ENCODE data around the gene ANP32E. TPM values are rescaled to one million over a fixed set of nuclear protein-coding genes. Genes with fewer than 3 reads are reported as not detected.

The ANP32E gene
- total and polyA plus RNA-seq, 9 of the 15 experiments (the other 6 are each of a cell fraction or from before 2014, with no cell fraction given), result 60.4 to 197 (median 104) TPM

DNA sequence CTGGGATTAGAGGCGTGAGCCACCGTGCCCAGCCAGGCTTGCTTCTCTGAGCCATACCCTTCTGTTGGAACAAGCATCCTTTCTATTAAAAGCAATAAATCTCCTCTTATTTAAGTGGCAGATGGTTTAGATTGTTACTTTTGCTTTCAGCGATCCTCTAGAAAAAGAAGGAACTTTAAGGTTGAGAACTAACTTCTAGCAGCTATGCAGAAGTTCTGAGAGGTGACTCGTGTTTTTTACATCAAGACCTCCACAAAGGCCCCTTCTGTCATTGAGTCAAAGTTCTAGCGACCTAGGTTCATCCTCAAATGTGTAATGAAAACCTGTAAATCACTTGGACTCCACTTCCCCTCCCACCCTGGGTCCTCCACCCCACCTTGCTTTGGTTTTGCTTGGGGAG lies 55.4 kb downstream of the ANP32E start:
- Histone ChIP-seq H2AFZ (ENCODE audit: low read depth, low read length) (0 out of 2 replicates have a peak overlapping the region, but pooled peaks have one; percentile 4), H3K4me1 (replicated peaks in 1 of 2; ENCODE audit: control insufficient read depth in 2 of 2, insufficient read depth in 2 of 2, low read length in 2 of 2) (no peaks in the 10 kb centered on the region), H3K9ac (ENCODE audit: insufficient read depth in 1 of 2, low read depth in 2 of 2, low read length in 2 of 2) (no peak overlapping the region), H3K9me3 (replicated peaks; ENCODE audit: control insufficient read depth, insufficient read depth, low read depth, low read length) (no peaks in the 10 kb centered on the region), H3K4me3 (no peak overlapping the region), H3K27me3 (ENCODE audit: control insufficient read depth in 2 of 2, insufficient read depth in 2 of 2, low read length in 2 of 2) (no peaks in the 10 kb centered on the region), H3K79me2 (ENCODE audit: control insufficient read depth, insufficient read depth, low read length) (no peaks in the 10 kb centered on the region), H3K36me3 (ENCODE audit: control insufficient read depth, insufficient read depth, low read length) (no peaks in the 10 kb centered on the region), H3K4me2 (ENCODE audit: insufficient read depth, low read length) (no peak overlapping the region), H3K9me1 (ENCODE audit: control insufficient read depth, insufficient read depth, low read length) (no peaks in the 10 kb centered on the region), H4K20me1 (replicated peaks; ENCODE audit: control insufficient read depth, insufficient read depth, low read length) (no peaks in the 10 kb centered on the region), H3K27ac (ENCODE audit: extremely low read depth, low read depth, low read length) (no peak overlapping the region)
- ChIA-PET POLR2A (no interaction called here), CTCF (ENCODE audit: low intra/inter-chr PET ratio) (no interaction called here)
- TF ChIP-seq SRSF9 (IDR thresholded peaks at IDR 0.05; ENCODE audit: borderline replicate concordance, low read depth, low read length), result no peak
- TF ChIP-seq, protein P1, sequence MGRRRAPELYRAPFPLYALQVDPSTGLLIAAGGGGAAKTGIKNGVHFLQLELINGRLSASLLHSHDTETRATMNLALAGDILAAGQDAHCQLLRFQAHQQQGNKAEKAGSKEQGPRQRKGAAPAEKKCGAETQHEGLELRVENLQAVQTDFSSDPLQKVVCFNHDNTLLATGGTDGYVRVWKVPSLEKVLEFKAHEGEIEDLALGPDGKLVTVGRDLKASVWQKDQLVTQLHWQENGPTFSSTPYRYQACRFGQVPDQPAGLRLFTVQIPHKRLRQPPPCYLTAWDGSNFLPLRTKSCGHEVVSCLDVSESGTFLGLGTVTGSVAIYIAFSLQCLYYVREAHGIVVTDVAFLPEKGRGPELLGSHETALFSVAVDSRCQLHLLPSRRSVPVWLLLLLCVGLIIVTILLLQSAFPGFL (CRISPR knock-in tag; IDR thresholded peaks at IDR 0.05), result no peak
- no peak for TF ChIP-seq SIN3B (IDR thresholded peaks at IDR 0.05; ENCODE audit: low read depth)
- TF ChIP-seq MCM2 (IDR thresholded peaks at IDR 0.05; ENCODE audit: low read depth), result no peak
- no peak for TF ChIP-seq ZNF79 (CRISPR knock-in tag; IDR thresholded peaks at IDR 0.05; ENCODE audit: low read depth)
- TF ChIP-seq ZNF57 (CRISPR knock-in tag; IDR thresholded peaks at IDR 0.05), result no peak
- no peak for TF ChIP-seq ZNF174 (CRISPR knock-in tag; IDR thresholded peaks at IDR 0.05)
- no peak for TF ChIP-seq CC2D1A (IDR thresholded peaks at IDR 0.05)
- no peak for TF ChIP-seq ZNF143 (CRISPR knock-in tag; IDR thresholded peaks at IDR 0.05)
- TF ChIP-seq FOXJ2 (tag; IDR thresholded peaks at IDR 0.05), result no peak
- TF ChIP-seq, protein P2, sequence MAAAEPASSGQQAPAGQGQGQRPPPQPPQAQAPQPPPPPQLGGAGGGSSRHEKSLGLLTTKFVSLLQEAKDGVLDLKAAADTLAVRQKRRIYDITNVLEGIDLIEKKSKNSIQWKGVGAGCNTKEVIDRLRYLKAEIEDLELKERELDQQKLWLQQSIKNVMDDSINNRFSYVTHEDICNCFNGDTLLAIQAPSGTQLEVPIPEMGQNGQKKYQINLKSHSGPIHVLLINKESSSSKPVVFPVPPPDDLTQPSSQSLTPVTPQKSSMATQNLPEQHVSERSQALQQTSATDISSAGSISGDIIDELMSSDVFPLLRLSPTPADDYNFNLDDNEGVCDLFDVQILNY (CRISPR knock-in tag; IDR thresholded peaks at IDR 0.05), result no peak
- TF ChIP-seq, protein P3, sequence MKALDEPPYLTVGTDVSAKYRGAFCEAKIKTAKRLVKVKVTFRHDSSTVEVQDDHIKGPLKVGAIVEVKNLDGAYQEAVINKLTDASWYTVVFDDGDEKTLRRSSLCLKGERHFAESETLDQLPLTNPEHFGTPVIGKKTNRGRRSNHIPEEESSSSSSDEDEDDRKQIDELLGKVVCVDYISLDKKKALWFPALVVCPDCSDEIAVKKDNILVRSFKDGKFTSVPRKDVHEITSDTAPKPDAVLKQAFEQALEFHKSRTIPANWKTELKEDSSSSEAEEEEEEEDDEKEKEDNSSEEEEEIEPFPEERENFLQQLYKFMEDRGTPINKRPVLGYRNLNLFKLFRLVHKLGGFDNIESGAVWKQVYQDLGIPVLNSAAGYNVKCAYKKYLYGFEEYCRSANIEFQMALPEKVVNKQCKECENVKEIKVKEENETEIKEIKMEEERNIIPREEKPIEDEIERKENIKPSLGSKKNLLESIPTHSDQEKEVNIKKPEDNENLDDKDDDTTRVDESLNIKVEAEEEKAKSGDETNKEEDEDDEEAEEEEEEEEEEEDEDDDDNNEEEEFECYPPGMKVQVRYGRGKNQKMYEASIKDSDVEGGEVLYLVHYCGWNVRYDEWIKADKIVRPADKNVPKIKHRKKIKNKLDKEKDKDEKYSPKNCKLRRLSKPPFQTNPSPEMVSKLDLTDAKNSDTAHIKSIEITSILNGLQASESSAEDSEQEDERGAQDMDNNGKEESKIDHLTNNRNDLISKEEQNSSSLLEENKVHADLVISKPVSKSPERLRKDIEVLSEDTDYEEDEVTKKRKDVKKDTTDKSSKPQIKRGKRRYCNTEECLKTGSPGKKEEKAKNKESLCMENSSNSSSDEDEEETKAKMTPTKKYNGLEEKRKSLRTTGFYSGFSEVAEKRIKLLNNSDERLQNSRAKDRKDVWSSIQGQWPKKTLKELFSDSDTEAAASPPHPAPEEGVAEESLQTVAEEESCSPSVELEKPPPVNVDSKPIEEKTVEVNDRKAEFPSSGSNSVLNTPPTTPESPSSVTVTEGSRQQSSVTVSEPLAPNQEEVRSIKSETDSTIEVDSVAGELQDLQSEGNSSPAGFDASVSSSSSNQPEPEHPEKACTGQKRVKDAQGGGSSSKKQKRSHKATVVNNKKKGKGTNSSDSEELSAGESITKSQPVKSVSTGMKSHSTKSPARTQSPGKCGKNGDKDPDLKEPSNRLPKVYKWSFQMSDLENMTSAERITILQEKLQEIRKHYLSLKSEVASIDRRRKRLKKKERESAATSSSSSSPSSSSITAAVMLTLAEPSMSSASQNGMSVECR (CRISPR knock-in tag; IDR thresholded peaks at IDR 0.05), result no peak
- TF ChIP-seq ZNF551 (CRISPR knock-in tag; IDR thresholded peaks at IDR 0.05), result no peak
- no peak for TF ChIP-seq COPS2 (conservative IDR thresholded peaks at IDR 0.05)
- no peak for TF ChIP-seq ZNF24 (IDR thresholded peaks at IDR 0.05)
- TF ChIP-seq ZNF584 (CRISPR knock-in tag; IDR thresholded peaks at IDR 0.05; ENCODE audit: low read depth), result no peak
- 48% methylated on average over 5 of the region's 5 CpGs for WGBS (ENCODE audit: insufficient coverage, low coverage, missing lambda C conversion rate)
- no peak for DNase-seq (ENCODE audit: extremely low read depth in 1 of 4, low spot score in 3 of 4)
- intact Hi-C loops (cut with micrococcal nuclease) (no loop called here), in situ Hi-C loops (cut with MboI) (no loop called here)
- no peak for ATAC-seq
- FAIRE-seq, result no peak
- BruUV-seq (replicated peaks), result no TSS peak

All from K562 (cell line).